ENCODE measurements around the gene SLC7A9. TPM values are rescaled to one million over a fixed set of nuclear protein-coding genes. Genes with fewer than 3 reads are reported as not detected.

The SLC7A9 gene
- polyA plus RNA-seq, 1 donor (not counting 4 experiments of a cell fraction or from before 2014, with no cell fraction given) = 0.20 TPM

GRCh38 chr19:32810452-32810851 lies 59.1 kb downstream of the SLC7A9 start:
- Histone ChIP-seq H3K9ac (ENCODE audit: control insufficient read depth, extremely low read depth, insufficient read depth, low read length) (no peak overlapping the region), H2AFZ (ENCODE audit: control insufficient read depth, low read length) (no peak overlapping the region), H4K20me1 (ENCODE audit: control insufficient read depth, extremely low read depth, insufficient read depth, low read length) (no peaks in the 10 kb centered on the region), H3K27me3 (ENCODE audit: control insufficient read depth, extremely low read depth, insufficient read depth, low read length) (no peaks in the 10 kb centered on the region), H3K4me2 (ENCODE audit: control insufficient read depth, extremely low read depth, insufficient read depth, low read depth, low read length) (no peak overlapping the region), H3K9me3 (ENCODE audit: control insufficient read depth, low read depth, low read length) (no peaks in the 10 kb centered on the region), H3K9me1 (ENCODE audit: control insufficient read depth, extremely low read depth, insufficient read depth, low read length) (no peaks in the 10 kb centered on the region), H3K79me2 (ENCODE audit: control insufficient read depth, insufficient read depth, low read length) (no peaks in the 10 kb centered on the region), H3K4me1 (ENCODE audit: control insufficient read depth, extremely low read depth, insufficient read depth, low read length) (peaks cover 3% of the 10 kb centered on the region), H3K4me3 (ENCODE audit: control insufficient read depth in 2 of 3, extremely low read depth in 1 of 3, insufficient read depth in 2 of 3, low read depth in 1 of 3, low read length in 3 of 3) (no peak overlapping the region), H3K36me3 (ENCODE audit: control insufficient read depth in 2 of 2, extremely low read depth in 1 of 2, insufficient read depth in 2 of 2, low read length in 2 of 2) (no peaks in the 10 kb centered on the region), H3K27ac (ENCODE audit: control insufficient read depth, insufficient read depth, low read length) (no peak overlapping the region)
- no peak for TF ChIP-seq EZH2 (IDR thresholded peaks at IDR 0.05; ENCODE audit: low read length)
- TF ChIP-seq CTCF (optimal IDR thresholded peaks at IDR 0.05 in 1 of 3, IDR thresholded peaks at IDR 0.05 in 1 of 3, conservative IDR thresholded peaks at IDR 0.05 in 1 of 3; ENCODE audit: extremely low read depth in 1 of 3, insufficient read depth in 2 of 3, low read length in 3 of 3) = no peak
- no peak for DNase-seq (ENCODE audit: low read depth, low spot score)
- no peak for FAIRE-seq
- dilution Hi-C loops (cut with MboI; ENCODE audit: extremely low pct_ligation_motif_present, low sequenced_read_pairs) = no loop called here

DNA sequence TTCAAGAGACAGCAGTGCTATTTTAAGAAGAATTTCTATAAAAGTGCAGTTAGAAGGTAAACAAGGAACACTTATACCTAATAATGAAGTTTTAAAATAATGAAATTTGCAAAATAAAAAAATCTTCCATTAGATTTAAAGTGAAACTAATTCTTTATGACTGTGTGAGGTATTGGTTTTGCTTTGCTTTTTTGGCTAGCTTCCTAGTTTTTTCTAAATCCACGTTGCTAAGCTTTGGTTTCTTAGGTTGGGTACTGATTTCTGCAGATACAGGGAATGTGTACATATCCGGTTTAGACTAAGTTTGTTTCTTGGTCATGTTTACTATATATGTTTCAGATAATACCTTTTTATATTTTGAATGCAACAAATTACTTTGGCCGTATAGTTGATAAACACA lies 59.8 kb downstream of the SLC7A9 start:
- H3K4me3 ChIP-seq (ENCODE audit: control insufficient read depth in 2 of 3, extremely low read depth in 1 of 3, insufficient read depth in 2 of 3, low read depth in 1 of 3, low read length in 3 of 3) = no peak overlapping the region
- no peak overlapping the region for H3K9ac ChIP-seq (ENCODE audit: control insufficient read depth, extremely low read depth, insufficient read depth, low read length)
- H2AFZ ChIP-seq (ENCODE audit: control insufficient read depth, low read length) = no peak overlapping the region
- no peaks in the 10 kb centered on the region for H4K20me1 ChIP-seq (ENCODE audit: control insufficient read depth, extremely low read depth, insufficient read depth, low read length)
- H3K79me2 ChIP-seq (ENCODE audit: control insufficient read depth, insufficient read depth, low read length) = no peaks in the 10 kb centered on the region
- no peaks in the 10 kb centered on the region for H3K9me1 ChIP-seq (ENCODE audit: control insufficient read depth, extremely low read depth, insufficient read depth, low read length)
- dilution Hi-C loops (cut with MboI; ENCODE audit: extremely low pct_ligation_motif_present, low sequenced_read_pairs) = no loop called here
- FAIRE-seq (no peak), DNase-seq (ENCODE audit: low read depth, low spot score) (no peak)
- H3K4me1 ChIP-seq (ENCODE audit: control insufficient read depth, extremely low read depth, insufficient read depth, low read length) = peaks cover 3% of the 10 kb centered on the region
- no peak for TF ChIP-seq EZH2 (IDR thresholded peaks at IDR 0.05; ENCODE audit: low read length)
- TF ChIP-seq CTCF (optimal IDR thresholded peaks at IDR 0.05 in 1 of 3, IDR thresholded peaks at IDR 0.05 in 1 of 3, conservative IDR thresholded peaks at IDR 0.05 in 1 of 3; ENCODE audit: extremely low read depth in 1 of 3, insufficient read depth in 2 of 3, low read length in 3 of 3) = no peak
- no peaks in the 10 kb centered on the region for H3K27me3 ChIP-seq (ENCODE audit: control insufficient read depth, extremely low read depth, insufficient read depth, low read length)
- H3K36me3 ChIP-seq (ENCODE audit: control insufficient read depth in 2 of 2, extremely low read depth in 1 of 2, insufficient read depth in 2 of 2, low read length in 2 of 2) = no peaks in the 10 kb centered on the region
- H3K4me2 ChIP-seq (ENCODE audit: control insufficient read depth, extremely low read depth, insufficient read depth, low read depth, low read length) = no peak overlapping the region
- H3K27ac ChIP-seq (ENCODE audit: control insufficient read depth, insufficient read depth, low read length) = no peak overlapping the region
- no peaks in the 10 kb centered on the region for H3K9me3 ChIP-seq (ENCODE audit: control insufficient read depth, low read depth, low read length)

Measured in keratinocyte (primary cell).